ENCODE measurements around the gene ANKRD17.

- TF ChIP-seq POLR2A (IDR thresholded peaks at IDR 0.05) = no peak
- TF ChIP-seq CTCF (IDR thresholded peaks at IDR 0.05) = no peak
- no peak for TF ChIP-seq EP300 (IDR thresholded peaks at IDR 0.05)
Measured at GRCh38 chr4:73224886-73225285, 33.7 kb downstream of the ANKRD17 start.
